GM12891 (cell line): Measurements from ENCODE around the gene NHLH1.

Experiments
- PAX5 ChIP-seq: IDR thresholded peaks from 2 replicates; pipeline ENCODE4 v1.6.1; 2011; ENCODE audit warnings: low read length, moderate library complexity, mild to moderate bottlenecking; ENCODE audit not compliant: insufficient read depth, severe bottlenecking
- POLR2A ChIP-seq: IDR thresholded peaks from 2 replicates; pipeline ENCODE4 v1.6.1; 2011; ENCODE audit warnings: low read depth, low read length, control low read depth
- POLR2AphosphoS5 ChIP-seq: IDR thresholded peaks from 2 replicates; pipeline ENCODE4 v1.6.1; 2011; ENCODE audit warnings: low read depth, low read length, control low read depth
- SPI1 ChIP-seq: IDR thresholded peaks from 2 replicates; pipeline ENCODE4 v1.6.1; 2011; ENCODE audit warnings: low read depth, low read length, control low read depth
- TAF1 ChIP-seq: IDR thresholded peaks from 2 replicates; pipeline ENCODE4 v1.6.1; 2011; ENCODE audit warnings: low read depth, low read length, control low read depth

DNA sequence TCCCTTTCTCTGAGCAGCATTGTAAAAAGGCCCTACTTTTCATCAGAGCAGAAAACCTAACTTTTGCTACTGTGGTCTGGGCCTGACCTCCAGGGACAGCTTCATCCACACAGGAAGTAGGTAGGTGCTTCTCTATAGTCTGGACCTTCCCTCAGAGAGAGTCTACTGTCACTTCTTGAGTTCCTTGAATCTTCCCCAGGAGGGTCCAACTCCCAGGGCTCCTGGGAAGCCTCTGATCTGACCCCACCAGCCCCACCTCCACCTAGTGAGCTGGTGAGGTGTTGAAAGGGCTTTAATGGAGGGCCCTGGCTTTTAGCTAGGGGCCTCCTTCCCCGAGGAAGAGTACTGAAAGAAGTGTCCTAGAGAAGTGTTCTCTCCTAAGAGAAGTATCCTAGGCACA lies 30.8 kb downstream of the NHLH1 start:
- no peak for TF ChIP-seq POLR2A
- TF ChIP-seq POLR2AphosphoS5 = no peak
- no peak for TF ChIP-seq PAX5
- TF ChIP-seq TAF1 = no peak
- no peak for TF ChIP-seq SPI1
